Liver (tissue), 9 donors: ENCODE data around the gene MTHFS. TPM values are rescaled to one million over a fixed set of nuclear protein-coding genes. Genes with fewer than 3 reads are reported as not detected.

ENCODE experiments used
- DNase-seq: peaks from one replicate; pipeline ENCODE4 v3.0.0-alpha.2; 2017; ENCODE audit warnings: low spot score
- H3K27ac ChIP-seq, 2 donors: one replicate each; pipeline ENCODE4 v1.7.0; 2013; ENCODE audit warnings: inconsistent platforms in 2 of 2, low read length in 2 of 2, control low read depth in 1 of 2, low read depth in 1 of 2, mild to moderate bottlenecking in 1 of 2
- H3K27me3 ChIP-seq, 4 donors: one replicate each; pipeline versions ENCODE4 v1.6.1 to v1.7.0; 2013; ENCODE audit warnings: low read length in 3 of 4, inconsistent platforms in 1 of 4, mild to moderate bottlenecking in 1 of 4, moderate library complexity in 1 of 4; ENCODE audit not compliant: control insufficient read depth in 4 of 4, insufficient read depth in 4 of 4
- H3K36me3 ChIP-seq, 4 donors: one replicate each; pipeline versions ENCODE4 v1.6.1 to v1.7.0; 2013; ENCODE audit warnings: low read length in 3 of 4, mild to moderate bottlenecking in 3 of 4, low read depth in 1 of 4, moderate library complexity in 1 of 4; ENCODE audit not compliant: control insufficient read depth in 4 of 4, insufficient read depth in 3 of 4
- H3K4me1 ChIP-seq, 4 donors: one replicate each; pipeline versions ENCODE4 v1.6.1 to v1.7.0; 2013; ENCODE audit warnings: low read length in 3 of 4, mild to moderate bottlenecking in 3 of 4, moderate library complexity in 1 of 4; ENCODE audit not compliant: control insufficient read depth in 4 of 4, insufficient read depth in 4 of 4
- H3K4me3 ChIP-seq, 3 donors: one replicate each; pipeline versions ENCODE4 v1.6.1 to v1.7.0; 2013; ENCODE audit warnings: low read length in 3 of 3, control low read depth in 1 of 3, low read depth in 1 of 3, mild to moderate bottlenecking in 1 of 3
- H3K9ac ChIP-seq, 2 donors: one replicate each; pipeline ENCODE4 v1.7.0; 2013; ENCODE audit warnings: low read length in 2 of 2, mild to moderate bottlenecking in 2 of 2, moderate library complexity in 2 of 2, control low read depth in 1 of 2, low read depth in 1 of 2
- H3K9me3 ChIP-seq, 4 donors: one replicate each; pipeline versions ENCODE4 v1.6.1 to v1.7.0; 2013; ENCODE audit warnings: low read length in 3 of 4; ENCODE audit not compliant: control insufficient read depth in 4 of 4
- FOXA1 ChIP-seq: IDR thresholded peaks from 2 replicates; pipeline ENCODE4 v1.6.1; 2016; ENCODE audit warnings: antibody characterized with exemption
- FOXA2 ChIP-seq: IDR thresholded peaks from 2 replicates; pipeline ENCODE4 v1.6.1; 2016; ENCODE audit warnings: antibody characterized with exemption
- GABPA ChIP-seq, 2 donors: IDR thresholded peaks in 1 of 2; conservative IDR thresholded peaks in 1 of 2; 2 replicates each; pipeline ENCODE4 v1.6.1; 2016; ENCODE audit warnings: antibody characterized with exemption in 2 of 2, mild to moderate bottlenecking in 1 of 2, moderate library complexity in 1 of 2
- HNF4A ChIP-seq, 2 donors: conservative IDR thresholded peaks; 2 replicates each; pipeline ENCODE4 v1.6.1; 2016; ENCODE audit warnings: antibody characterized with exemption in 2 of 2, mild to moderate bottlenecking in 2 of 2
- HNF4G ChIP-seq: IDR thresholded peaks from 2 replicates; pipeline ENCODE4 v1.6.1; 2016; ENCODE audit warnings: antibody characterized with exemption
- JUND ChIP-seq, 2 donors: IDR thresholded peaks; 2 replicates each; pipeline ENCODE4 v1.6.1; 2016; ENCODE audit warnings: antibody characterized with exemption in 2 of 2
- RAD21 ChIP-seq, 2 donors: IDR thresholded peaks; 2 replicates each; pipeline ENCODE4 v1.6.1; 2016; ENCODE audit warnings: antibody characterized with exemption in 2 of 2, mild to moderate bottlenecking in 2 of 2
- RXRA ChIP-seq, 2 donors: IDR thresholded peaks; 2 replicates each; pipeline ENCODE4 v1.6.1; 2017 to 2018; ENCODE audit warnings: antibody characterized with exemption in 2 of 2, mild to moderate bottlenecking in 1 of 2
- SP1 ChIP-seq: IDR thresholded peaks from 2 replicates; pipeline ENCODE4 v1.6.1; 2018; ENCODE audit warnings: antibody characterized with exemption, mild to moderate bottlenecking
- TAF1 ChIP-seq: conservative IDR thresholded peaks from 2 replicates; pipeline ENCODE4 v1.6.1; 2016; ENCODE audit warnings: antibody characterized with exemption, mild to moderate bottlenecking
- YY1 ChIP-seq: IDR thresholded peaks from 2 replicates; pipeline ENCODE4 v1.6.1; 2016; ENCODE audit warnings: antibody characterized with exemption, mild to moderate bottlenecking
- WGBS: extraction: QIAGEN DNeasy Blood & Tissue Kit; methylation state at CpG from one replicate; pipeline ENCODE4 v1.1.7; 2013; 5-methylcytosine and 5-hydroxymethylcytosine counted together
- polyA plus RNA-seq, 2 donors: library from polyadenylated mRNA; stranded (reverse) in 1 of 2; unstranded in 1 of 2; fragments of 200-250 nt in 1 of 2; fragments of >200 nt in 1 of 2; fragmentation: Nextera tagmentation in 1 of 2; extraction: Ambion mirVana in 1 of 2; gene quantifications; one replicate each; pipeline versions ENCODE4 v1.2.1 to v1.2.3, GENCODE V29; 2013 to 2015
- total RNA-seq, 2 donors: library from RNA; depleted of rRNA; stranded (reverse); fragments of >200 nt; gene quantifications; one replicate each; pipeline ENCODE4 v1.2.3, GENCODE V29; 2014
- TF ChIP-seq, protein P1 (sequence below): IDR thresholded peaks from 2 replicates; pipeline ENCODE4 v1.6.1; 2016; ENCODE audit warnings: antibody characterized with exemption
- TF ChIP-seq, protein P2 (sequence below): IDR thresholded peaks from 2 replicates; pipeline ENCODE4 v1.6.1; 2016; ENCODE audit warnings: antibody characterized with exemption
- TF ChIP-seq, protein P3 (sequence below): IDR thresholded peaks from 2 replicates; pipeline ENCODE4 v1.6.1; 2016; ENCODE audit warnings: antibody characterized with exemption
- TF ChIP-seq, protein P4 (sequence below): fragments of 150-350 bp; IDR thresholded peaks from 2 replicates; pipeline ENCODE4 v1.5.1; 2017; ENCODE audit warnings: improper control_type of control experiment, low read depth, low read length; ENCODE audit not compliant: missing input control
- TF ChIP-seq, protein P5 (sequence below): IDR thresholded peaks from 2 replicates; pipeline ENCODE4 v1.6.1; 2016; ENCODE audit warnings: antibody characterized with exemption, mild to moderate bottlenecking
- donor health status: healthy.
- donor health status: healthy.
- donor health status: healthy.
- donor health status: healthy.
- donor health status: healthy.

The MTHFS gene
- total and polyA plus RNA-seq, 4 donors: 40.9 to 338 (median 157) TPM

DNA sequence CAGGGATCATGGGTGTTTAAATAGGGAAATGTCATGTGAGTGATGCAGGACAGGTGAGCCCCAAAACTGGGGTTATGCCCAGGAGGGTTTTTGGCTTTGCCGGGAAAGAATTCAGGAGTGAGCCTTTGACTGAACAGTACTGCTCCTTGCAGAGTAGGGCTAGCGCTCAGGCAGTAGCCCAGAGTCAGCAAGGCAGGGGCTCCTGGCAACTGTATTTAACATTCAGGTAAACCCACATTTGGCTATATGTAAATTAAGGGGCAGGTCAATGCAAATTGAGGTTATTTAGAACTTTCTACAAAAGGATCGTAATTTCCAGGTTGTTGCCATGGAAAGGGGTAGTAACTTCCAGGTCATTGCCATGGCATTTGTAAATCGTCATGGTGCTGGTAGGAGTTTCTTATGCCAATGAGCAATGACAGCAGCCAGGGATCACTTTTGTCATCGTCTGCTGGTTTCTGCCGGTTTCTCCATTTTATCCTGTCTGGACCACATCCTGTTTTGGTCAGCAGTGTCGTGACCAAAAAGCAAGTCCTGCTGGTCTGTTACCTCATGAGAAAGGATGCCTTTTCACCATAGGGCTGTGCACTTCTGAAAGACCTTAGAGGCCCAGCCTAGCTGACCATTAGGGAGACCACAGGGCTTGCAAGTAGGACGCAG lies 24.3 kb downstream of the MTHFS start:
- H3K9me3 ChIP-seq: peaks cover 0 to 4% (median 0%) of the 10 kb centered on the region in 4 donors
- DNase-seq: no peak
- 73% methylated on average over 8 of the region's 8 CpGs for WGBS
- no peak overlapping the region for H3K4me3 ChIP-seq
- H3K27ac ChIP-seq: peak overlapping the region; percentile 1 to 38
- H3K9ac ChIP-seq: no peak overlapping the region
- TF ChIP-seq, protein P1, sequence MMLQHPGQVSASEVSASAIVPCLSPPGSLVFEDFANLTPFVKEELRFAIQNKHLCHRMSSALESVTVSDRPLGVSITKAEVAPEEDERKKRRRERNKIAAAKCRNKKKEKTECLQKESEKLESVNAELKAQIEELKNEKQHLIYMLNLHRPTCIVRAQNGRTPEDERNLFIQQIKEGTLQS: no peak
- TF ChIP-seq TAF1: no peak
- TF ChIP-seq YY1: no peak
- TF ChIP-seq, protein P2, sequence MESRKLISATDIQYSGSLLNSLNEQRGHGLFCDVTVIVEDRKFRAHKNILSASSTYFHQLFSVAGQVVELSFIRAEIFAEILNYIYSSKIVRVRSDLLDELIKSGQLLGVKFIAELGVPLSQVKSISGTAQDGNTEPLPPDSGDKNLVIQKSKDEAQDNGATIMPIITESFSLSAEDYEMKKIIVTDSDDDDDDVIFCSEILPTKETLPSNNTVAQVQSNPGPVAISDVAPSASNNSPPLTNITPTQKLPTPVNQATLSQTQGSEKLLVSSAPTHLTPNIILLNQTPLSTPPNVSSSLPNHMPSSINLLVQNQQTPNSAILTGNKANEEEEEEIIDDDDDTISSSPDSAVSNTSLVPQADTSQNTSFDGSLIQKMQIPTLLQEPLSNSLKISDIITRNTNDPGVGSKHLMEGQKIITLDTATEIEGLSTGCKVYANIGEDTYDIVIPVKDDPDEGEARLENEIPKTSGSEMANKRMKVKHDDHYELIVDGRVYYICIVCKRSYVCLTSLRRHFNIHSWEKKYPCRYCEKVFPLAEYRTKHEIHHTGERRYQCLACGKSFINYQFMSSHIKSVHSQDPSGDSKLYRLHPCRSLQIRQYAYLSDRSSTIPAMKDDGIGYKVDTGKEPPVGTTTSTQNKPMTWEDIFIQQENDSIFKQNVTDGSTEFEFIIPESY: no peak
- TF ChIP-seq, protein P3, sequence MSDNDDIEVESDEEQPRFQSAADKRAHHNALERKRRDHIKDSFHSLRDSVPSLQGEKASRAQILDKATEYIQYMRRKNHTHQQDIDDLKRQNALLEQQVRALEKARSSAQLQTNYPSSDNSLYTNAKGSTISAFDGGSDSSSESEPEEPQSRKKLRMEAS: no peak
- TF ChIP-seq RAD21 (IDR thresholded peaks at IDR 0.05): no peak
- TF ChIP-seq, protein P4, sequence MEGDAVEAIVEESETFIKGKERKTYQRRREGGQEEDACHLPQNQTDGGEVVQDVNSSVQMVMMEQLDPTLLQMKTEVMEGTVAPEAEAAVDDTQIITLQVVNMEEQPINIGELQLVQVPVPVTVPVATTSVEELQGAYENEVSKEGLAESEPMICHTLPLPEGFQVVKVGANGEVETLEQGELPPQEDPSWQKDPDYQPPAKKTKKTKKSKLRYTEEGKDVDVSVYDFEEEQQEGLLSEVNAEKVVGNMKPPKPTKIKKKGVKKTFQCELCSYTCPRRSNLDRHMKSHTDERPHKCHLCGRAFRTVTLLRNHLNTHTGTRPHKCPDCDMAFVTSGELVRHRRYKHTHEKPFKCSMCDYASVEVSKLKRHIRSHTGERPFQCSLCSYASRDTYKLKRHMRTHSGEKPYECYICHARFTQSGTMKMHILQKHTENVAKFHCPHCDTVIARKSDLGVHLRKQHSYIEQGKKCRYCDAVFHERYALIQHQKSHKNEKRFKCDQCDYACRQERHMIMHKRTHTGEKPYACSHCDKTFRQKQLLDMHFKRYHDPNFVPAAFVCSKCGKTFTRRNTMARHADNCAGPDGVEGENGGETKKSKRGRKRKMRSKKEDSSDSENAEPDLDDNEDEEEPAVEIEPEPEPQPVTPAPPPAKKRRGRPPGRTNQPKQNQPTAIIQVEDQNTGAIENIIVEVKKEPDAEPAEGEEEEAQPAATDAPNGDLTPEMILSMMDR: no peak
- no peak for TF ChIP-seq HNF4G
- no peak for TF ChIP-seq JUND (IDR thresholded peaks at IDR 0.05)
- no peak for TF ChIP-seq FOXA2
- no peak for TF ChIP-seq SP1
- TF ChIP-seq FOXA1: no peak
- TF ChIP-seq GABPA (IDR thresholded peaks at IDR 0.05 in 1 of 2, conservative IDR thresholded peaks at IDR 0.05 in 1 of 2): no peak
- H3K4me1 ChIP-seq: peaks cover 4 to 19% (median 16%) of the 10 kb centered on the region in 4 donors
- no peaks in the 10 kb centered on the region for H3K27me3 ChIP-seq
- peaks cover 1 to 57% (median 34%) of the 10 kb centered on the region in 4 donors for H3K36me3 ChIP-seq

DNA sequence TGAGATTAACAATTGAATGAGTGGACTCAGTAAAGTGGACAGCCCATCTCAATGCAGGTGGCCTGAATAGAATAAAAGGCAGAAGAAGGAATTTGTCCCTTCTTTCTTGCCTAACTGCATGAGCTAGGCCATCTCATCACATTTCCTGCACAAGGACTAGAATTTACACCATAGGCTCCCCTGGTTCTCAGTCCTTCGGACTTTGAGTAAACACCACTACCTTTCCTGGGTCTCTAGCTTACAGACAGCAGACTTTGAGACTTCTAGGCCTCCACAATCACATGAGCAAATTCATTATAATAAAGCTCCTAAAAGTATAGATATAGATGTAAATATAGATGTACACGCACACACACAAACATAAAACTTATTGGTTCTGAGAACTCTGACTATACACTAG lies 28.3 kb downstream of the MTHFS start:
- Histone ChIP-seq H3K9ac (no peak overlapping the region), H3K4me1 (peaks cover 6 to 32% (median 25%) of the 10 kb centered on the region in 4 donors), H3K4me3 (no peak overlapping the region), H3K27me3 (no peaks in the 10 kb centered on the region), H3K9me3 (no peaks in the 10 kb centered on the region), H3K27ac (no peak overlapping the region), H3K36me3 (peaks cover 3 to 48% (median 28%) of the 10 kb centered on the region in 4 donors)
- WGBS: 82% methylated on average over 2 of the region's 2 CpGs
- TF ChIP-seq HNF4A (conservative IDR thresholded peaks at IDR 0.05): no peak
- TF ChIP-seq GABPA (IDR thresholded peaks at IDR 0.05 in 1 of 2, conservative IDR thresholded peaks at IDR 0.05 in 1 of 2): no peak
- TF ChIP-seq RXRA (IDR thresholded peaks at IDR 0.05): no peak
- TF ChIP-seq TAF1: no peak
- TF ChIP-seq, protein P1: no peak
- TF ChIP-seq, protein P5, sequence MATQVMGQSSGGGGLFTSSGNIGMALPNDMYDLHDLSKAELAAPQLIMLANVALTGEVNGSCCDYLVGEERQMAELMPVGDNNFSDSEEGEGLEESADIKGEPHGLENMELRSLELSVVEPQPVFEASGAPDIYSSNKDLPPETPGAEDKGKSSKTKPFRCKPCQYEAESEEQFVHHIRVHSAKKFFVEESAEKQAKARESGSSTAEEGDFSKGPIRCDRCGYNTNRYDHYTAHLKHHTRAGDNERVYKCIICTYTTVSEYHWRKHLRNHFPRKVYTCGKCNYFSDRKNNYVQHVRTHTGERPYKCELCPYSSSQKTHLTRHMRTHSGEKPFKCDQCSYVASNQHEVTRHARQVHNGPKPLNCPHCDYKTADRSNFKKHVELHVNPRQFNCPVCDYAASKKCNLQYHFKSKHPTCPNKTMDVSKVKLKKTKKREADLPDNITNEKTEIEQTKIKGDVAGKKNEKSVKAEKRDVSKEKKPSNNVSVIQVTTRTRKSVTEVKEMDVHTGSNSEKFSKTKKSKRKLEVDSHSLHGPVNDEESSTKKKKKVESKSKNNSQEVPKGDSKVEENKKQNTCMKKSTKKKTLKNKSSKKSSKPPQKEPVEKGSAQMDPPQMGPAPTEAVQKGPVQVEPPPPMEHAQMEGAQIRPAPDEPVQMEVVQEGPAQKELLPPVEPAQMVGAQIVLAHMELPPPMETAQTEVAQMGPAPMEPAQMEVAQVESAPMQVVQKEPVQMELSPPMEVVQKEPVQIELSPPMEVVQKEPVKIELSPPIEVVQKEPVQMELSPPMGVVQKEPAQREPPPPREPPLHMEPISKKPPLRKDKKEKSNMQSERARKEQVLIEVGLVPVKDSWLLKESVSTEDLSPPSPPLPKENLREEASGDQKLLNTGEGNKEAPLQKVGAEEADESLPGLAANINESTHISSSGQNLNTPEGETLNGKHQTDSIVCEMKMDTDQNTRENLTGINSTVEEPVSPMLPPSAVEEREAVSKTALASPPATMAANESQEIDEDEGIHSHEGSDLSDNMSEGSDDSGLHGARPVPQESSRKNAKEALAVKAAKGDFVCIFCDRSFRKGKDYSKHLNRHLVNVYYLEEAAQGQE: no peak
- TF ChIP-seq RAD21 (IDR thresholded peaks at IDR 0.05): no peak
- no peak for TF ChIP-seq JUND (IDR thresholded peaks at IDR 0.05)
- no peak for TF ChIP-seq FOXA1
- no peak for DNase-seq
